Hepatocyte (in vitro differentiated cells): ENCODE results near the gene SLC6A3.

Source experiments
- CTCF ChIP-seq: fragments of 200-600 bp; sonication (generic); IDR thresholded peaks from 2 replicates; pipeline ENCODE4 v1.5.1; 2016; ENCODE audit warnings: antibody characterized with exemption, mild to moderate bottlenecking; ENCODE audit not compliant: poor library complexity
- EZH2 ChIP-seq: fragments of 200-600 bp; sonication (generic); IDR thresholded peaks from 2 replicates; pipeline ENCODE4 v1.6.1; 2016; ENCODE audit warnings: antibody characterized with exemption, mild to moderate bottlenecking, borderline replicate concordance
- EZH2phosphoT487 ChIP-seq: fragments of 200-600 bp; sonication (generic); IDR thresholded peaks from one replicate; pipeline ENCODE4 v1.6.1; 2018; ENCODE audit warnings: antibody characterized with exemption, mild to moderate bottlenecking, low read depth, moderate library complexity; ENCODE audit not compliant: unreplicated experiment, severe bottlenecking

- TF ChIP-seq CTCF = no peak
- TF ChIP-seq EZH2 = no peak
- TF ChIP-seq EZH2phosphoT487 = no peak
Observed at GRCh38 chr5:1473746-1474145, 28.5 kb upstream of the SLC6A3 start.
